GM19468 (cell line): ENCODE results near the gene MED17.
"Not testable (repeated sequence)": the region's sequence is repeated elsewhere in the genome, so short reads cannot be mapped to it uniquely, and the experiment has no call there.

ENCODE experiments used
- ATAC-seq: cut with Tn5 transposase; IDR thresholded peaks from one replicate; pipeline ENCODE4 v1.9.1; 2021; ENCODE audit warnings: mild to moderate bottlenecking, moderate library complexity, moderate number of reproducible peaks; ENCODE audit not compliant: unreplicated experiment; ENCODE audit errors: extremely low read depth

MED17 gene

DNA sequence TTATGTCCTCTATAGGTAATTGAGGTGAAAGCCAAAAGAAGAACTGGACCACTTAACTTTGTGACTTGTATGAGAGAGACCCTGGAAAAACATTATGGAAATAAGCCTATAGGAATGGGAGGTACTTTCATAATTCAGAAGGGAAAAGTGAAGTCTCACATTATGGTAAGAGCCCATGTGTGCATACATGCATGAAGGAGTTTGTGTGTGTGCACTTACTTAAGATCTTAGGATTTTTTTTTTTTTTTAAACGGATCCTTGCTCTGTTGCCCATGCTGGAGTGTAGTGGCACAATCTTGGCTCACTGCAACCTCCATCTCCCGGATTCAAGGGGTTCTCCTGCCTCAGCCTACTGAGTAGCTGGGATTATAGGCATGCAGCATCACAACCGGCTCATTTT is 26.8 kb upstream of the MED17 start:
- ATAC-seq: no peak

DNA sequence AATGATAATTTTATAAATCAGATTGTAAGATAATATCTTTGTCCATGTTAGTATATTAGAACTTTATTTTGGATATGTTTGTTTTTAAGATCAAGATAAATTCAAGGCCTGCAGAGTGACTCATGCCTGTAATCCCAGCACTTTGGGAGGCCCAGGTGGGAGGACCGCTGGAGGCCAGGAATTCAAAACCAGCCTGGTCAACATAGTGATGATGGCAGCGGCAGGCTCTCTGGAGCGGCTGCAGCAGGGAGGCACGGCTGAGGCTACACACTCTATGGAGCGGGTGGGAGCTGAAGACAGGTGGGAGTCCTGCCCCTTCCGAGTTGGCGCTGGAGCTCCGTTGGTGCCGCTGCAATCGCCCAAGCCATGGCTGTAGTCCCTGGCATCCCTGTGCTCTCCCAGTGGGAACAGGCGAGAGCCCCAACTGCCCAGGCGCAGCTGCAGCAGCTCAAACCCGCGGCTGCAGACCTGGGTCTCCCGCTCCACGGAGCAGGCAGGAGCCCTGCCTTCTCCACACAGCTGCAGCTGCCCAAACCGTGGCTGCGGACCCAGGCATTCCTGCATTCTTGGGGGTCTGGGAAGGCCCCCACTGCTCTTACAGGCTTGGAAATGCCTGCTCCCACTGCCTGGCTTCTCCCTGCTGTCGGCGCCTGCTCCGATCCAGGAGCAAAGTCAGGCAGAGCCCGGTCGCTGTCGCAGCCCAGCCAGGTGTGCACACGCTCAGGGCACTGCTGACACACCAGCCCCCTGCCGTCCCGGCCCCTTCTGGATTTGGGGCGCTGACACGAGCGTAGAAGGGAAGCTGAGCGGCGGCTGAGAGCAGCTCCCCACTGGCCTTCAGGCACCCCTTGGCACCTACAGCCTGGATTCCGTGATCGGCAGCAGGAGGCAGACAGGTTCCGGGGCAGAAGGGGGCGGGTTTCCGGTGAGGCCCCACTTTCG is 25.9 kb upstream of the MED17 start:
- ATAC-seq: no peak

DNA sequence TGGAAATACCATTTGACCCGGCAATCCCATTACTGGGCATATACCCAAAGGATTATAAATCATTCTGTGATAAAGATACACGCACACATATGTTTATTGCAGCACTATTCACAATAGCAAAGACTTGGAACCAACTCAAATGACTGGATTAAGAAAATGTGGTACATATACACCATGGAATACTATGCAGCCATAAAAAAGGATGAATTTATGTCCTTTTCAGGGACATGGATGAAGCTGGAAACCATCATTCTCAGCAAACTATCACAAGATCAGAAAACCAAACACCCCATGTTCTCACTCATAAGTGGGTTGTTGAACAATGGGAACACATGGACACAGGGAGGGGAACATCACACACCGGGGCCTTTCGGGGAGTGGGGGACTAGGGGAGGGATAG is 25.0 kb upstream of the MED17 start:
- not testable (repeated sequence) for ATAC-seq

DNA sequence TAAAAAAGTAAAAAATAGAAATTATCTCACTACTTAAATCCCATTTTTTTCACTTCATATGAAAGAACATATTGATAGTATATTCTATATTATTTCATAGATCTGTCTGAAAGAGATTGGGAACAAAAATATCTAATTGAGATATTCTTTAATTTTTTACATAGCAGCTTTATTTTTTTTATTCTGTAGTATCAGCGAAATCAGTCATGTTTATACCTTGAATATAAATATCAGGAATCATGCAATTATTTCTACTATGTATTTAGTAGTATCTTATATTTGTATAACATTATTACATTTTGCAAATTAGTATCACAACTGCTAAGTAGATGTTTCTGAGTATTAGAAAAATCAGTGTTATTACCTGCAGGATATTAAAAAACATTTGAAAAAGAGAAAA is 22.2 kb upstream of the MED17 start:
- no peak for ATAC-seq

DNA sequence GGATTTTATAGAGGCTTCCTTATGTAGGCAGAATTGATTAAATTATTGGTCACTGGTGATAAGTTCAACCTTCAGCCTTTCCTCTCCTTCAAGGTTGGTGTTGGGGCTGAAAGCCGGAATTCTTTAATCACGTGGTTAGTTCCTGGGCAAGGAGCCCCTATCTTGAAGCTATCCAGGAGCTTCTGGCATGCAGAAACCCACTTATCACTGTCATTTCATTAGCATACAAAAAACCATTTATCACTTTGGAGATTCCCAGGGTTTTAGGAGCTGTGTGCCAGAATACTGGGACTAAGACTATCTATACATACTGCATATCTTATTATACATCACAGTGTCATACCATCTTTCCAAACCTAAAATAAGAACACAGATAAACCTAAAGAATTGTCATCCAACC is 18.5 kb upstream of the MED17 start:
- no peak for ATAC-seq

DNA sequence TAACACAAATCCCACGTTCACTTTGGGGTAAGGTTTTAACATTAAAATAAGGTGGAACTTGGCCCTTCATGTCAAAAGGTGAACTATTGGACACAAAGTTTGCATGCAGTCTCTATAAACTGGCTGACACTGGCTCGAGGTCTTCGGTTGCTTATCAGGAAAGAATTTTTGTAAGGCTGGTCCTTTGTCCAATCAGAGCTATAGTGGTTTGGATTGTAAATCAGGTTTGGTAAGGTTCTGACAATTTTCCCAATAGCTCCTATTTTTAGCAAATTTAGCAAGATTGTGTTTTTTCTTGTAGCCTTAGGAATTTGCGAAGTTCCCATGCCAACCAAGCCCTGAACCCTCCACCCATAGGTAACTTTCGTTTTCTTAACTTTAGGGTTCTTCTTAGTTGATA is 17.6 kb upstream of the MED17 start:
- no peak for ATAC-seq

DNA sequence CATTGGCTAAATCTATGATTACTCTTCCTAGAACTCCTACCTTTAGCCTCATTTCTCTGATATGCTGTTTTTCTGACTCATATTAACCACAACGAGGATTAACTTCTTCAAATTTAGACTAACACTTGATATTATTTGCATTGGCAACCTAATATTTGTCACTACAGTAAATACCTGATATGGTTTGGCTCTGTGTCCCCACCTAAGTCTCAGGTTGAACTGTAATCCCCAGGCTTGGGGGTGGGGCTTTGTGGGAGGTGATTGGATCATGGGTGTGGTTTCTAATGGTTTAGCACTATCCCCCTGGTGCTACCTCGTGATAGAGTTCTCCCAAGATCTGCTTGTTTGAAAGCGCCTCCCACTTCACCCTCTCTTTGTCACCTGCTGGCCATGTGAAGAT is 17.1 kb upstream of the MED17 start:
- ATAC-seq: no peak

DNA sequence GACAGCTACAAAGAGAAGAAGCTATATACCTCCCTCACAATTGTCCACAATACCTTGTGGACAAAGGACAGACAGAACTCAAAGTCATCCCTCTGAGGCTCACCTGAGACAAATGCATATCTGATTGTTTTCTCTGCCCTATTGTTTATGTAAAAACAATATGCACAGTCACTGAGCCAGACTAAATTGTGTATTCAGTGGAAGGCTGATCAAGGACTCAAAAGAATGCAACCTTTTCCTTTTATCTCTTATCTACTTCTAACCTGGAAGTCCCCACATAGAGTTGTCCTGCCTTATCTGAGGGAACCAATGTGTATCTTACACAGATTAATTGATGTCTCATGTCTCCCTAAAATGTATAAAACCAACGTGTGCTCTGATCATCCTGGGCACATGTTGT is 13.9 kb upstream of the MED17 start:
- ATAC-seq: no peak

DNA sequence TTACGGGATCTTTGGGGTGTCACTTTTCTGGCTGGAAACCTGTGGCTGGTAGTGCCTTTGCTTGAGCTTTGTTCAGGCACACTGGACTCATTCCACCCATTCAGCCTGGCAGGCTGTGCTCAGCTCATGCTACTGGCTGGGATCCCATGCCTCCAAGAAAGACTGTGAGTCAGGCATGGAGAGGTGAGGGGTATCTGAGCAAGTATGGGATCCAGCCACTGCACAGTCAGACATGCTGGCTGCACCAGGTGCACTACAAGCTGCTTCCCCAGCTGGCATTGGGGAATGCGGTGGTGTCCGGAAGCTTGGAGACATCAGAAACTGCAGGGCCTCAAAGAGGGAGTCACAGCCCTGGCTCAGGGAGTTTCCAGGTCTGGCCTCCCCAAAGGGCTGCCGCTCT is 12.0 kb upstream of the MED17 start:
- ATAC-seq: no peak

DNA sequence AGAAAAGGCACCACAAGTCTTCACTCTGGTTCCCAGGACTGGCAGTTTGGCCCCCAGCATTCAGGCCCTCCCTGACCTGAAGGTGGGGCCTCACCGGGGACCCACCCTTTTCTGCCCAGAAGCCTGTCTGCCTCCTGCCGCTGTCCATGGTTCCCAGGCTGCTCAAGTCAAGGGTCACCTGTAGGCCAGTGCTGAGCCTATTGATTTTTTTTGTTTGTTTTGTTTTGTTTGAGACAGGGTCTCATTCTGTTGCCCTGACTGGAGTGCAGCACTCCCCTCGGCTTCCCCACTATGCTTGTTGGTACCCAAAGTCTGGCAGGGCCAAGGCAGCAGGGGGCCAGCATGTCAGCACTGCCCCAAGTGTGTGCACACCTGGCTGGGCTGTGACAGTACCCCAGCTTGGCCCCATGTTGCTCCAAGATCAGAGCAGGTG is 11.0 kb upstream of the MED17 start:
- ATAC-seq: no peak

DNA sequence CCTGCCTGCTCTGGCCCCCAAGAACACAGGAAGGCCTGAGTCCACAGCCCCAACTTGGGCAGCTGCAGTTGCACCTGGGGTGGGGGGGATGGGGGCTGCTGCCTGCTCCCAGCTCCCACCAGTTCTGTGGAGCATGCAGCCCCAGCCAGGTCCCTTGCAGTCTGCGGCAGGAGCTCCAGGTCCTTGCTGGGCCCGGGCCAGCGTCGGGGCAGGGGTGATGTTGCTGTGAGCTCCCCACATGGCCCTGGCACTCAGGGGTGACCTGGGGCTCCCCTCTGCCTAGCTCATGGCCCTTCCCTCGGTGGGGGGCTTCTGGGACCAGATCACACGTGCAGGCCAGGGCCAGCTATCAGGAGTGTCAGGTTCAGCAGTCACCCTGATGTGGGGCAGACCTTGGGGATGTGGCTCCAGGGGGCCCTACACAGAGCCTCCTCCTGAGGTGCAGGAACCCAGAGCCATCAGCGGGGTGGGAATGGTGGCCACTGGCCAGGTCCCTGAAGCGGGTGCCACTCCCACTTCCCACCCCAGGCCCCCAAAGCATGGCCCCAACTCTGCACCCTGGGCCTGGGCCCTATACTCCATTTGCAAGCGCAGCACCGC is 10.4 kb upstream of the MED17 start:
- ATAC-seq: no peak

DNA sequence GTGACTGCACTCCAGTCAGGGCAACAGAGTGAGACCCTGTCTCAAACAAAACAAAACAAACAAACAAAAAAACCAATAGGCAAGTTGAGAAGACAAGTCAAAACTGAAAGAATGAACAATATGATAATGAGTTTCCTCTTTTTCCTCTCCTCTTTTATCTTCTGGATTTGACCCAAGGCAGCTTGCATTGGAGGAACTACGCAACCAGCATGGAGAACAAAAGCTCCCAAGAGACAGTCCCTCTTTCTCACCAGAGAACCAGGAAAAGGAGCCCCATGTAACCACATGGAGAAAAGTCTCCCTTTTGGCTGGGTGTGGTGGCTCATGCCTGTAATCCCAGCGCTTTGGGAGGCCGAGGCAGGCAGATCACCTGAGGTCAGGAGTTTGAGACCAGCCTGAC is 9.5 kb upstream of the MED17 start:
- ATAC-seq: not testable (repeated sequence)

DNA sequence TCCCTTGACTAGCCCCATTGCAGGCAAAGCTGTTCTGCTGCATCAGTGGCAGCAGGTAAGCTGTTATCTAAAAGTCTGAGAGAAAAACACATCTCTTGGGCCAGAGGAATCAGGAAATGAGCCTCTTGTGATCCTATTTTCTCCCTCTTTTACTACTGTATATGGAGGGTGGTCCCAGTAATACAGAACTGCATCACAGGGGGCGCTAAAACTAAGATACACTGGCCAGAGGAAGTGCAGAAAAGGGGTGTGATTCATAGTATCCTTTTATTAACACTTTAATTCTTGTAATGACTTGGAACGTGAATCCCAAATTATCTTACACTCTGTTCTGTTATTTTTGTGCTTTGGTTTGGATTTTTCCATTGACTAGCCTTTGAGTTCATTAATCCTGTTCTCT is 8.8 kb upstream of the MED17 start:
- ATAC-seq: no peak

DNA sequence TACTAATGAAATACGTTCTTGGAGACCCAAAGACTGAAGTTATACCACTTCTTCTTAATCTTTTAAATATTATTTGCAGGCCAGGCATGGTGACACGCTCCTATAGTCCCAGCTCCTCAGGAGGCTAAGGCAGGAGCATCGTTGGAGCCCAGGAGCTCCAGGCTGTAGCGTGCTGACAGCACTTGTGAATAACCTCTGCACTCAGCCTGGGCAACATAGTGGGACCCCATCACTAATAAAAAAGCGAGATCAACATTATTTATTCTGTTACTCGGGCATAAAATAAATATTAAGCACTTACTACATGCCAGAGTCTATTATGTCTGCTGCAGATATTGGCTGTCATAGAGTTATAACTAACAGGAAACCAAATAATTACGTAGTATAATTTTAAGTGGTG is 720 bp upstream of the MED17 start:
- no peak for ATAC-seq

DNA sequence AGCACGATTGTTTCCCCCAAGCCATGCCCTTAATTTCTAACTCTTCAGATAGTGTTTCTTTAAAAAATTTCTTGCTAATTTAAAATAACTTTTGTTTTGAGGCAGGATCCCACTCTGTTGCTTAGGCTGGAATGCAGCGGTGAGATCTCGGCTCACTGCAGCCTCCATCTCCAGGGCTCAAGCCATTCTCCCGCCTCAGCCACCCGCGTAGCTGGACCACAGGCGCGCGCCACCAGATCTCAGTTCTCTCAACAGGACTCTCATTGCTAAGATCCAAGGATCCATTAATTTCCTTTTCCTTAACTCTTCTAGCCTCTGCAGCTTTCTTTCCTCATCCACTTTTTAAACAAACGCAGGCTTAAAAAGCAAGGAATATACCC is 327 bp upstream of the MED17 start:
- ATAC-seq: peak; percentile 20

DNA sequence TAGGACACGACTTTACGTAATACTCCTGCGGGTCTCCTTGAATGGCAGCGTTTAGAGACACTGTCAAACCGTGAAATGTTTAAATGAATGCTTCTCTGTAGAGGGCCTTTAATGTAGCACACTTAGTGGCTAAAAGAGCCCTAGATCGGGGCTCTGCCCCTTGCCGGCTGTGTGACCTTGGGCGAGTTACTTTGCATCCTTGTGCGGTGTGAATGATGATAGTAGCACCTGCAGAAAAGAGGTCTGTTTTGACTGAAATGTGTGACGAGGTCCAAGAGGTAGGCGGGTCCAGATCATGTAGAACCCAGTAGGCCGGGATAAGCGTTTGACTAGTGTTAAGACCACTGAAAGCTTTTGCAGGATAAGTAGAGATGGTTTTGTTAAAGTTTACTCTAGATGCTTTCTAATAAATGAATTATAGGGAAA is 866 bp downstream of the MED17 start:
- ATAC-seq: peak; percentile 24

DNA sequence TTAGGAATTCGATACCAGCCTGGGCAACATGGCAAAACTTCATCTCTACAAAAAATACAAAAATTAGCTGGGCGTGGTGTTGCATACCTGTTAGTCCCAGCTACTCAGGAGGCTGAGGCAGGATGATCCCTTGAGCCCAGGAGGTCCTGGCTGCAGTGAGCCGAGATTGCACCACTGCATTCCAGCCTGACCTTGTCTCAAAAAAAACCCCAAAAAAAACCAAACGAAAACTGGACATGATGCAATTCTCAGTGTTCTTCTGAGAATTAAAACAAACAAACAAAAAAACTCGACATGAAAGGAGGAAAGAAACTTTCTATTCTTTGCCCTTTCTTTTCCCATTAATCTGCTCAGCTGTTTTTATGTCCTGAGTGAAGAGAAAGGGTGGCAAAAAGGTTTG is 7.4 kb downstream of the MED17 start:
- no peak for ATAC-seq

DNA sequence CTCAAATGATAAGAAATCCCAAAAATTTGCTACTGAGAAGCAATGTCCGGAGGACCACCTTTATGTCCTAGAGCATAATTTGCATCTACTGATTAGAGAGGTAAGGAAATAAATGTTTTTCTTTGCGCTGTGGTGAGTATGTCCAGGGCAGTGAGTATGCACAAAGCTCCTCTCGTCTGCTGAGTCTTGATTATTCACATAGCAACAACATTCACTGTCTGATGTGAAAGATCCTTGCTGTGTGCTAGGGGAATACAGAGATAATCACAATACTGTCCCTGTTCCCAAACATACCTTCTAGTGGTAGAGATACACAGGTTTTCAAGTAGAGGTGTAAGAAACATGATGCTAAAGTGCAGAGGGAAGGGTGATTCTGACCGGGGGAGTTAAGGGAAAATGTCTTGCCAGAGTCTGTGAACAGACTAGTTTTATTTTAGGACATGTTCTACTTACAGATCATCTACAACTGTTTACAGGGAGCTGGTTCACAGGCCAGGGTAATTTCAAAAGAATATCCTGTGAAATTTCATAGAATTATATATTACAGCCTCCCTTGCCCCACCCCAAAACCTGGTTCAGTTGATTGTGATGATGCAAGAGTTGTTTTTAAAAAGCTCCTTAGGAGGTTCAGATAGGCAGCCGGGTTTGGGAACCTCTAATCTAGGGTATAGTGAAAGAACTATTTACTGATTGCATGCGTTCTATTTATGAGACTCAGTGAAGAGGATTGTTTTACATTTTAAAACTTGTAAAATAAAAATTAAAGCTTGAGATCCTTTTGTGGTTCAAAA is 12.6 kb downstream of the MED17 start:
- no peak for ATAC-seq

DNA sequence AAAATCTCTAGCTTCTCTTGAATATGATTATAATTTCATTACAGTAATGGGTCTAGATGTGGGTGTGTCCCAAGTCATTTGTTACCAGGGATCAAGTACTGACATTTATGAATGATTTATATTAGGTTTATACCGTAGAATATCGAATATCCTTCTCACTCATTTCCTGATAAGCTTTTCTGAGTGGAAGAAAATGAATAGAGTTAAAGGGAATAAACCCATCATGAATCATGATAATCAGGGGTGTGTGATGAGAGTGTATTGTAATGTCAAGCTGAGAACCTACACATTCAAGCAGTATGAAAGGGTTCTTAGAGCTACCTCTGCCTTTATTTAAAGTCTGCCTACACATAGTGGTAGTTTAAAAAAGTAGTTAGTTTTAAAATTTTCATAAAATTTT is 17.3 kb downstream of the MED17 start:
- no peak for ATAC-seq

DNA sequence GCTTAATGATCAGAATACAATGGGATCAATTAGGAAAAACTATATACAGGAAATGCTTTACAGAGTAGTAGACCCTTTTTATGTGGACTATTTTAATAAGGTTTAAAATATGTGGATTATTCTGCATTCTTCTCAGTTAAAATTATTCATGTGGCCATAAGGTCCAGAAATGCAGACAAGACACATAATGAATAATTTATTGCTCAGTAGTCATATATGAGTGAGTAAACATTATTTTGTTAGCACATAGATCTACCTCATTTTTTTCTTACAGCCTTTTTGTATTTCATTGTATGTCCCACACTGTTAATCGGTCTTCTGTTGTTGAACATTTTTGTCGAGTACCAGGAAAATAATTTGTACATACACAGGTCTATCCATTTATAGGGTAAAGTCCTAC is 20.8 kb downstream of the MED17 start:
- ATAC-seq: no peak

DNA sequence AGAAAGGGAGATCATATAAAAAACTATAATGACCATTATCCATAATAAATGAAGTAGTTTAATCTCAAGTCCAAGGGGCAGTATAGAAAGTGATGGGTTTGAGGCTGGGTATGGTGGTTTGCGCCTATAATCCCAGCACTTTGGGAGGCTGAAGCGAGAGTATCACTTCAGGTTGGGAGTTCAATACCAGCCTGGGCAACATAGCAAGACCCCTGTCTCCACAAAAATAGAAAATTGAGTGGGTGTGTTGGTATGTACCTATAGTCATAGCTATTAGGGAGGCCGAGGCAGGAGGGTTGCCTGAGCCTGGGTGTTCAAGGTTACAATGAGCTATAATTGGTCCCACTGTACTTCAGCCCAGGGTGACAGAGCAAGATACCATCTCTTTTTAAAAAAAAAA is 23.9 kb downstream of the MED17 start:
- ATAC-seq: no peak
